IMR-90 (cell line): ENCODE measurements around the gene C18orf32. TPM values are rescaled to one million over a fixed set of nuclear protein-coding genes. Genes with fewer than 3 reads are reported as not detected.

Experiments
- ATAC-seq: fragments of 200-7000 bp; cut with Tn5 transposase; 2 replicates; pipeline ENCODE4 v1.9.1; 2020; ENCODE audit warnings: low read depth, mild to moderate bottlenecking, moderate library complexity
- BruUV-seq: library from RNA; stranded (reverse); fragments of 400-500 nt; replicated peaks from 2 replicates; lab custom pipeline; 2021; lab: Mats Ljungman, UMichigan
- CTCF ChIA-PET: fragments of 300-600 bp; formaldehyde crosslinking; extraction: SDS; loops from one replicate; lab custom pipeline; 2021; ENCODE audit warnings: antibody characterized with exemption; lab: Yijun Ruan, JAX
- POLR2A ChIA-PET: fragments of 300-600 bp; sonication (Branson Sonifier 250); formaldehyde crosslinking; loops from one replicate; lab custom pipeline; 2022; ENCODE audit warnings: antibody characterized with exemption; ENCODE audit not compliant: unreplicated experiment; lab: Charles Lee
- DNase-seq: peaks from one replicate; pipeline ENCODE4 v3.0.0; 2013
- H2AFZ ChIP-seq: replicated peaks from 2 replicates; pipeline ENCODE3; 2013; ENCODE audit warnings: low read length, mild to moderate bottlenecking; ENCODE audit not compliant: poor library complexity
- H2AK5ac ChIP-seq: 2 replicates; pipeline ENCODE4 v1.6.1; 2013; ENCODE audit warnings: low read depth, low read length, inconsistent platforms
- H2AK9ac ChIP-seq: replicated peaks from 2 replicates; pipeline ENCODE3; 2013; ENCODE audit warnings: mild to moderate bottlenecking, low read depth, low read length, moderate library complexity; ENCODE audit not compliant: poor library complexity
- H2BK120ac ChIP-seq: 2 replicates; pipeline ENCODE4 v1.6.1; 2013; ENCODE audit warnings: low read depth, low read length, inconsistent platforms
- H2BK15ac ChIP-seq: 3 replicates; pipeline ENCODE4 v1.6.1; 2013; ENCODE audit warnings: low read depth, low read length, inconsistent platforms
- H2BK20ac ChIP-seq: 2 replicates; pipeline ENCODE4 v1.6.1; 2013; ENCODE audit warnings: low read depth, mild to moderate bottlenecking, inconsistent platforms, low read length, moderate library complexity
- H2BK5ac ChIP-seq: 2 replicates; pipeline ENCODE4 v1.6.1; 2013; ENCODE audit warnings: mild to moderate bottlenecking, low read depth, low read length, inconsistent platforms; ENCODE audit not compliant: poor library complexity, severe bottlenecking
- H3K14ac ChIP-seq: replicated peaks from 2 replicates; pipeline ENCODE4 v1.6.1; 2013; ENCODE audit warnings: low read depth, low read length, inconsistent platforms
- H3K18ac ChIP-seq: 2 replicates; pipeline ENCODE4 v1.6.1; 2013; ENCODE audit warnings: low read depth, low read length, control low read depth
- H3K23ac ChIP-seq: 2 replicates; pipeline ENCODE4 v1.6.1; 2013; ENCODE audit warnings: low read depth, low read length, inconsistent platforms
- H3K27ac ChIP-seq: 2 replicates; pipeline ENCODE4 v1.5.1; 2013; ENCODE audit warnings: mild to moderate bottlenecking, control low read depth, low read length; ENCODE audit not compliant: insufficient read depth
- H3K27me3 ChIP-seq: 2 replicates; pipeline ENCODE4 v1.6.1; 2013; ENCODE audit warnings: low read length; ENCODE audit not compliant: control insufficient read depth, insufficient read depth
- H3K36me3 ChIP-seq: 2 replicates; pipeline ENCODE4 v1.6.1; 2013; ENCODE audit warnings: low read length, mixed read lengths; ENCODE audit not compliant: control insufficient read depth, insufficient read depth
- H3K4ac ChIP-seq: 2 replicates; pipeline ENCODE4 v1.6.1; 2013; ENCODE audit warnings: low read depth, low read length, inconsistent platforms
- H3K4me1 ChIP-seq: 2 replicates; pipeline ENCODE4 v1.6.1; 2013; ENCODE audit warnings: low read length, mixed read lengths; ENCODE audit not compliant: control insufficient read depth, insufficient read depth
- H3K4me2 ChIP-seq: 2 replicates; pipeline ENCODE4 v1.6.1; 2013; ENCODE audit warnings: low read depth, mild to moderate bottlenecking, control low read depth, low read length, moderate library complexity
- H3K4me3 ChIP-seq: 2 replicates; pipeline ENCODE4 v1.5.1; 2013; ENCODE audit warnings: low read depth, mild to moderate bottlenecking, control low read depth, low read length, moderate library complexity; ENCODE audit not compliant: insufficient read depth
- H3K56ac ChIP-seq: 2 replicates; pipeline ENCODE4 v1.6.1; 2013; ENCODE audit warnings: low read length, inconsistent platforms; ENCODE audit not compliant: insufficient read depth; ENCODE audit errors: extremely low read depth
- H3K79me1 ChIP-seq, 2 experiments: 2 replicates each; pipeline ENCODE4 v1.6.1; 2013; ENCODE audit warnings: low read length in 2 of 2, inconsistent platforms in 1 of 2, low read depth in 1 of 2
- H3K9ac ChIP-seq: 2 replicates; pipeline ENCODE4 v1.6.1; 2013; ENCODE audit warnings: low read depth, low read length, control low read depth
- H3K9me1 ChIP-seq: 2 replicates; pipeline ENCODE4 v1.6.1; 2013; ENCODE audit warnings: low read length, inconsistent platforms; ENCODE audit not compliant: insufficient read depth
- H3K9me3 ChIP-seq: 2 replicates; pipeline ENCODE4 v1.6.1; 2013; ENCODE audit warnings: low read length; ENCODE audit not compliant: control insufficient read depth, insufficient read depth
- H4K20me1 ChIP-seq: 2 replicates; pipeline ENCODE4 v1.6.1; 2013; ENCODE audit warnings: low read length, inconsistent platforms; ENCODE audit not compliant: insufficient read depth
- H4K5ac ChIP-seq: 2 replicates; pipeline ENCODE4 v1.6.1; 2013; ENCODE audit warnings: mild to moderate bottlenecking, low read depth, low read length, control low read depth
- H4K8ac ChIP-seq, 2 experiments: 2 replicates each; pipeline ENCODE4 v1.6.1; 2013; ENCODE audit warnings: low read depth in 2 of 2, low read length in 2 of 2, control low read depth in 1 of 2, inconsistent platforms in 1 of 2
- H4K91ac ChIP-seq: 2 replicates; pipeline ENCODE4 v1.6.1; 2013; ENCODE audit warnings: low read depth, low read length, inconsistent platforms; ENCODE audit not compliant: insufficient read depth
- BHLHE40 ChIP-seq: fragments of 150-350 bp; IDR thresholded peaks from 2 replicates; pipeline ENCODE4 v1.6.1; 2016; ENCODE audit warnings: mild to moderate bottlenecking, low read depth, low read length
- CEBPB ChIP-seq: IDR thresholded peaks from 2 replicates; pipeline ENCODE4 v1.6.1; 2012; ENCODE audit warnings: low read depth, low read length, improper control_type of control experiment
- CHD1 ChIP-seq: IDR thresholded peaks from 2 replicates; pipeline ENCODE4 v1.6.1; 2012; ENCODE audit warnings: low read depth, low read length, improper control_type of control experiment
- FOS ChIP-seq: fragments of 150-350 bp; IDR thresholded peaks from 2 replicates; pipeline ENCODE4 v1.6.1; 2016; ENCODE audit warnings: low read depth, low read length
- MAFK ChIP-seq: IDR thresholded peaks from 2 replicates; pipeline ENCODE4 v1.6.1; 2012; ENCODE audit warnings: low read depth, low read length, improper control_type of control experiment
- MAZ ChIP-seq: IDR thresholded peaks from 2 replicates; pipeline ENCODE4 v1.6.1; 2012; ENCODE audit warnings: low read depth, mild to moderate bottlenecking, low read length, improper control_type of control experiment, moderate library complexity, borderline replicate concordance
- MXI1 ChIP-seq: IDR thresholded peaks from 2 replicates; pipeline ENCODE4 v1.6.1; 2012; ENCODE audit warnings: low read depth, mild to moderate bottlenecking, low read length, moderate library complexity, borderline replicate concordance
- NFE2L2 ChIP-seq: fragments of 150-350 bp; IDR thresholded peaks from 2 replicates; pipeline ENCODE4 v1.6.1; 2016; ENCODE audit warnings: low read depth, mild to moderate bottlenecking, low read length
- POLR2A ChIP-seq: IDR thresholded peaks from 2 replicates; pipeline ENCODE4 v1.6.1; 2012; ENCODE audit warnings: mild to moderate bottlenecking, low read depth, low read length
- RAD21 ChIP-seq: IDR thresholded peaks from 2 replicates; pipeline ENCODE4 v1.6.1; 2012; ENCODE audit warnings: low read length, improper control_type of control experiment
- RCOR1 ChIP-seq: IDR thresholded peaks from 2 replicates; pipeline ENCODE4 v1.6.1; 2012; ENCODE audit warnings: mild to moderate bottlenecking, low read length, improper control_type of control experiment; ENCODE audit not compliant: insufficient replicate concordance
- RFX5 ChIP-seq: IDR thresholded peaks from 2 replicates; pipeline ENCODE4 v1.8.0; 2012; ENCODE audit warnings: low read depth, mild to moderate bottlenecking, low read length, moderate library complexity
- SMC3 ChIP-seq: fragments of 150-350 bp; IDR thresholded peaks from 2 replicates; pipeline ENCODE4 v1.6.1; 2016; ENCODE audit warnings: low read depth, mild to moderate bottlenecking, antibody characterized with exemption, low read length, moderate library complexity
- WGBS, 2 experiments: methylation state at CpG; one replicate each; pipeline versions ENCODE4 v1.1.5 to v1.1.7; 2013; ENCODE audit warnings: missing lambda C conversion rate in 2 of 2; ENCODE audit not compliant: insufficient read length in 1 of 2; ENCODE audit errors: extremely low coverage in 2 of 2; 5-methylcytosine and 5-hydroxymethylcytosine counted together
- dilution Hi-C: fragments of 300-500 bp; cut with HindIII; formaldehyde crosslinking; loops from one replicate; pipeline ENCODE4 v1.14.3; 2018; ENCODE audit warnings: low sequenced_read_pairs; ENCODE audit not compliant: unreplicated experiment
- in situ Hi-C: fragments of 300-500 bp; cut with MboI; formaldehyde crosslinking; loops from 3 replicates; pipeline ENCODE4 v1.14.3; 2019; ENCODE audit warnings: low sequenced_read_pairs, inconsistent platforms, mixed read lengths
- intact Hi-C: fragments of 100-400 bp; cut with micrococcal nuclease; formaldehyde crosslinking; loops from 2 replicates; pipeline ENCODE4 v1.10.0; 2022
- polyA plus RNA-seq, 3 experiments: library from polyadenylated mRNA; depleted of rRNA; stranded (reverse); fragments of >200 nt; gene quantifications; 2 replicates each; pipeline ENCODE4 v1.2.3, GENCODE V29; 2012; ENCODE audit warnings: low replicate concordance in 1 of 3
- total RNA-seq: library from RNA; depleted of rRNA; stranded (reverse); fragments of >200 nt; gene quantifications from 2 replicates; pipeline ENCODE4 v1.2.3, GENCODE V29; 2012
- TF ChIP-seq, protein P1 (sequence below): fragments of 150-350 bp; IDR thresholded peaks from 2 replicates; pipeline ENCODE4 v1.6.1; 2017; ENCODE audit warnings: mild to moderate bottlenecking, antibody characterized with exemption, low read length, low read depth
- TF ChIP-seq, protein P2 (sequence below): fragments of 150-350 bp; IDR thresholded peaks from 2 replicates; pipeline ENCODE4 v1.6.1; 2016; ENCODE audit warnings: low read depth, mild to moderate bottlenecking, low read length, moderate library complexity, borderline replicate concordance

Gene C18orf32
- total and polyA plus RNA-seq, 2 of the 4 experiments (the other 2 are of a cell fraction) = 3.6 to 21.4 TPM

GRCh38 chr18:49464718-49465598 lies 22.1 kb downstream of the C18orf32 start:
- ChIA-PET CTCF (interaction anchor here (0.6 kb wide), 1 partner anchor 16 kb away, joined by 3 read pairs; no protein-coding TSS in a partner anchor), POLR2A (no interaction called here)
- DNase-seq (peak; percentile 28), ATAC-seq (0 out of 2 replicates have a peak, but pooled peaks have one; percentile 16)
- no peak overlapping the region for H4K5ac ChIP-seq
- no peak overlapping the region for H3K14ac ChIP-seq
- intact Hi-C loops (no loop called here), dilution Hi-C loops (no loop called here), in situ Hi-C loops (no loop called here)
- H3K23ac ChIP-seq = peak overlapping the region; percentile 38
- H2BK5ac ChIP-seq = no peak overlapping the region
- no peaks in the 10 kb centered on the region for H3K9me1 ChIP-seq
- H2AFZ ChIP-seq = no peak overlapping the region
- H2AK5ac ChIP-seq = no peak overlapping the region
- no peak overlapping the region for H3K27ac ChIP-seq
- no peak overlapping the region for H2BK15ac ChIP-seq
- WGBS, 2 experiments = no CpG with 5 or more reads among the region's 8 CpGs
- no peak overlapping the region for H4K8ac ChIP-seq
- no peaks in the 10 kb centered on the region for H3K36me3 ChIP-seq
- H3K79me1 ChIP-seq = peaks cover under 1 to 12% of the 10 kb centered on the region in 2 experiments; a peak in 3 of 4 replicates
- H3K4me1 ChIP-seq = no peaks in the 10 kb centered on the region
- H3K9ac ChIP-seq = no peak overlapping the region
- no peak overlapping the region for H4K91ac ChIP-seq
- no peaks in the 10 kb centered on the region for H3K9me3 ChIP-seq
- H2AK9ac ChIP-seq = no peak overlapping the region
- H3K4me2 ChIP-seq = no peak overlapping the region
- H3K18ac ChIP-seq = no peak overlapping the region
- H3K27me3 ChIP-seq = no peaks in the 10 kb centered on the region
- no peak overlapping the region for H3K4ac ChIP-seq
- no TSS peak for BruUV-seq
- H3K56ac ChIP-seq = no peak overlapping the region
- H3K4me3 ChIP-seq = no peak overlapping the region
- H2BK20ac ChIP-seq = no peak overlapping the region
- H4K20me1 ChIP-seq = no peaks in the 10 kb centered on the region; the same call in 1 of the 2 replicates
- no peak overlapping the region for H2BK120ac ChIP-seq
- TF ChIP-seq, protein P1, sequence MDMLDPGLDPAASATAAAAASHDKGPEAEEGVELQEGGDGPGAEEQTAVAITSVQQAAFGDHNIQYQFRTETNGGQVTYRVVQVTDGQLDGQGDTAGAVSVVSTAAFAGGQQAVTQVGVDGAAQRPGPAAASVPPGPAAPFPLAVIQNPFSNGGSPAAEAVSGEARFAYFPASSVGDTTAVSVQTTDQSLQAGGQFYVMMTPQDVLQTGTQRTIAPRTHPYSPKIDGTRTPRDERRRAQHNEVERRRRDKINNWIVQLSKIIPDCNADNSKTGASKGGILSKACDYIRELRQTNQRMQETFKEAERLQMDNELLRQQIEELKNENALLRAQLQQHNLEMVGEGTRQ = no peak
- TF ChIP-seq, protein P2, sequence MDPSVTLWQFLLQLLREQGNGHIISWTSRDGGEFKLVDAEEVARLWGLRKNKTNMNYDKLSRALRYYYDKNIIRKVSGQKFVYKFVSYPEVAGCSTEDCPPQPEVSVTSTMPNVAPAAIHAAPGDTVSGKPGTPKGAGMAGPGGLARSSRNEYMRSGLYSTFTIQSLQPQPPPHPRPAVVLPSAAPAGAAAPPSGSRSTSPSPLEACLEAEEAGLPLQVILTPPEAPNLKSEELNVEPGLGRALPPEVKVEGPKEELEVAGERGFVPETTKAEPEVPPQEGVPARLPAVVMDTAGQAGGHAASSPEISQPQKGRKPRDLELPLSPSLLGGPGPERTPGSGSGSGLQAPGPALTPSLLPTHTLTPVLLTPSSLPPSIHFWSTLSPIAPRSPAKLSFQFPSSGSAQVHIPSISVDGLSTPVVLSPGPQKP = no peak
- TF ChIP-seq FOS = no peak
- TF ChIP-seq MAFK = no peak
- no peak for TF ChIP-seq MXI1
- no peak for TF ChIP-seq CHD1
- no peak for TF ChIP-seq NFE2L2
- TF ChIP-seq RFX5 = no peak
- TF ChIP-seq POLR2A = no peak
- TF ChIP-seq MAZ = no peak
- no peak for TF ChIP-seq BHLHE40
- TF ChIP-seq RAD21 = no peak
- no peak for TF ChIP-seq SMC3
- TF ChIP-seq CEBPB = no peak
- TF ChIP-seq RCOR1 = no peak
